HepG2 (cell line): ENCODE data around the gene SIK3. TPM values are rescaled to one million over a fixed set of nuclear protein-coding genes. Genes with fewer than 3 reads are reported as not detected.

ENCODE experiments used
- AHR ChIP-seq: IDR thresholded peaks from 2 replicates; pipeline ENCODE4 v1.6.1; 2018; ENCODE audit warnings: missing genetic modification reagents, missing compliant biosample characterization
- ETV6 ChIP-seq: sonication (generic); formaldehyde crosslinking; conservative IDR thresholded peaks from 2 replicates; pipeline ENCODE4 v1.4.0; 2020; ENCODE audit warnings: missing genetic modification reagents
- FOXJ3 ChIP-seq: sonication (generic); formaldehyde crosslinking; IDR thresholded peaks from 2 replicates; pipeline ENCODE4 v1.4.0; 2020; ENCODE audit warnings: missing genetic modification reagents, mild to moderate bottlenecking, borderline replicate concordance
- GATA4 ChIP-seq: sonication (generic); IDR thresholded peaks from 2 replicates; pipeline ENCODE4 v1.6.1; 2016; ENCODE audit warnings: antibody characterized with exemption, low read depth, borderline replicate concordance
- GATAD2A ChIP-seq: IDR thresholded peaks from 2 replicates; pipeline ENCODE4 v1.6.1; 2016
- MBD4 ChIP-seq: IDR thresholded peaks from 2 replicates; pipeline ENCODE4 v1.6.1; 2012; ENCODE audit warnings: low read length, inconsistent platforms, borderline replicate concordance
- MIER3 ChIP-seq: IDR thresholded peaks from 2 replicates; pipeline ENCODE4 v1.6.1; 2016; ENCODE audit warnings: missing compliant biosample characterization, borderline replicate concordance
- MTA1 ChIP-seq: sonication (generic); formaldehyde crosslinking; IDR thresholded peaks from 2 replicates; pipeline ENCODE4 v1.4.0; 2020; ENCODE audit warnings: missing genetic modification reagents, mild to moderate bottlenecking, borderline replicate concordance
- MTF1 ChIP-seq: sonication (generic); formaldehyde crosslinking; IDR thresholded peaks from 2 replicates; pipeline ENCODE4 v1.5.0; 2020; ENCODE audit warnings: missing genetic modification reagents
- NR2F2 ChIP-seq: IDR thresholded peaks from 2 replicates; pipeline ENCODE4 v1.6.1; 2012; ENCODE audit warnings: low read depth, inconsistent platforms, borderline replicate concordance
- PREB ChIP-seq: sonication (generic); formaldehyde crosslinking; IDR thresholded peaks from 2 replicates; pipeline ENCODE4 v1.4.0; 2020; ENCODE audit warnings: missing genetic modification reagents
- RFXANK ChIP-seq: IDR thresholded peaks from 2 replicates; pipeline ENCODE4 v1.6.1; 2016
- SIN3B ChIP-seq: fragments of 150-350 bp; IDR thresholded peaks from 2 replicates; pipeline ENCODE4 v1.6.1; 2014; ENCODE audit warnings: low read length
- THRA ChIP-seq: sonication (generic); formaldehyde crosslinking; IDR thresholded peaks from 2 replicates; pipeline ENCODE4 v1.4.0; 2020; ENCODE audit warnings: missing genetic modification reagents, borderline replicate concordance
- TP53 ChIP-seq: sonication (generic); formaldehyde crosslinking; conservative IDR thresholded peaks from 2 replicates; pipeline ENCODE4 v1.4.0; 2020; ENCODE audit warnings: missing genetic modification reagents
- ZBTB14 ChIP-seq: sonication (generic); formaldehyde crosslinking; IDR thresholded peaks from 2 replicates; pipeline ENCODE4 v1.4.0; 2020; ENCODE audit warnings: missing genetic modification reagents
- ZC3H13 ChIP-seq: sonication (generic); formaldehyde crosslinking; IDR thresholded peaks from 2 replicates; pipeline ENCODE4 v1.8.1; 2023; ENCODE audit warnings: mild to moderate bottlenecking, missing genetic modification reagents, moderate library complexity
- ZC3H4 ChIP-seq: sonication (generic); formaldehyde crosslinking; IDR thresholded peaks from 2 replicates; pipeline ENCODE4 v1.4.0; 2020; ENCODE audit warnings: missing genetic modification reagents, borderline replicate concordance
- ZMYM2 ChIP-seq: sonication (generic); formaldehyde crosslinking; IDR thresholded peaks from 2 replicates; pipeline ENCODE4 v1.8.0; 2022; ENCODE audit warnings: mild to moderate bottlenecking, missing genetic modification reagents
- ZNF296 ChIP-seq: sonication (generic); formaldehyde crosslinking; conservative IDR thresholded peaks from 2 replicates; pipeline ENCODE4 v1.5.0; 2020; ENCODE audit warnings: mild to moderate bottlenecking, missing genetic modification reagents
- ZNF335 ChIP-seq: sonication (generic); formaldehyde crosslinking; IDR thresholded peaks from 2 replicates; pipeline ENCODE4 v1.4.0; 2020; ENCODE audit warnings: missing genetic modification reagents
- ZNF503 ChIP-seq: sonication (generic); formaldehyde crosslinking; IDR thresholded peaks from 2 replicates; pipeline ENCODE4 v1.4.0; 2020; ENCODE audit warnings: missing genetic modification reagents
- ZNF549 ChIP-seq: sonication (generic); formaldehyde crosslinking; IDR thresholded peaks from 2 replicates; pipeline ENCODE4 v1.5.0; 2020; ENCODE audit warnings: missing genetic modification reagents
- ZNF784 ChIP-seq: sonication (generic); formaldehyde crosslinking; IDR thresholded peaks from 2 replicates; pipeline ENCODE4 v1.5.1; 2020; ENCODE audit warnings: missing genetic modification reagents, mild to moderate bottlenecking, borderline replicate concordance
- polyA plus RNA-seq, 8 experiments: library from polyadenylated mRNA; depleted of rRNA in 3 of 8; stranded (reverse) in 7 of 8; unstranded in 1 of 8; fragments of >200 nt; fragmentation: Illumina TruSeq in 4 of 8; extraction: Trizol in 4 of 8; gene quantifications; 2 replicates each; pipeline versions ENCODE4 v1.2.1 to v1.2.3, GENCODE V29; 2011 to 2016; ENCODE audit warnings: low read depth in 4 of 8, missing spikeins in 1 of 8, mixed read lengths in 1 of 8; ENCODE audit not compliant: insufficient read depth in 1 of 8
- total RNA-seq, 5 experiments: library from RNA; depleted of rRNA; stranded (reverse); fragments of >200 nt; fragmentation: Illumina TruSeq; extraction: Trizol; gene quantifications; 2 replicates each; pipeline ENCODE4 v1.2.3, GENCODE V29; 2016; ENCODE audit warnings: low read depth in 1 of 5

Gene SIK3
- total and polyA plus RNA-seq, 2 of the 13 experiments (the other 11 are each of a cell fraction or from before 2014, with no cell fraction given), result 5.7 to 9.8 TPM

- TF ChIP-seq ZNF503 (CRISPR knock-in tag), result peak; percentile 97
- peak; percentile 90; the same call in 1 of the 2 replicates for TF ChIP-seq ZNF335 (CRISPR knock-in tag)
- no peak for TF ChIP-seq ETV6 (CRISPR knock-in tag)
- TF ChIP-seq GATA4, result peak; percentile 88
- TF ChIP-seq ZBTB14 (CRISPR knock-in tag), result peak; percentile 23; the same call in 1 of the 2 replicates
- peak; percentile 87; the same call in 1 of the 2 replicates for TF ChIP-seq ZC3H4
- TF ChIP-seq ZNF549 (CRISPR knock-in tag), result no peak
- TF ChIP-seq PREB (CRISPR knock-in tag), result no peak
- no peak for TF ChIP-seq MBD4
- 0 out of 2 replicates have a peak, but pooled peaks have one; percentile 54 for TF ChIP-seq ZNF296
- TF ChIP-seq ZC3H13, result peak; percentile 87
- TF ChIP-seq RFXANK (CRISPR knock-in tag), result peak; percentile 77; the same call in 1 of the 2 replicates
- TF ChIP-seq MTF1, result no peak
- peak; percentile 99 for TF ChIP-seq GATAD2A (CRISPR knock-in tag)
- TF ChIP-seq ZMYM2 (CRISPR knock-in tag), result 0 out of 2 replicates have a peak, but pooled peaks have one; percentile 63
- no peak for TF ChIP-seq SIN3B
- peak; percentile 99 for TF ChIP-seq MIER3 (CRISPR knock-in tag)
- TF ChIP-seq FOXJ3, result peak; percentile 98
- peak; percentile 91 for TF ChIP-seq MTA1
- peak; percentile 75; the same call in 1 of the 2 replicates for TF ChIP-seq TP53 (CRISPR knock-in tag)
- TF ChIP-seq THRA (CRISPR knock-in tag), result peak; percentile 98
- no peak for TF ChIP-seq NR2F2
- TF ChIP-seq ZNF784 (CRISPR knock-in tag), result 0 out of 2 replicates have a peak, but pooled peaks have one; percentile 52
- TF ChIP-seq AHR, result 0 out of 2 replicates have a peak, but pooled peaks have one; percentile 37
Measured at GRCh38 chr11:116832350-116833290, 265.6 kb downstream of the SIK3 start (continued).
